HCT116 (cell line): ENCODE data around the gene NEURL2. TPM values are rescaled to one million over a fixed set of nuclear protein-coding genes. Genes with fewer than 3 reads are reported as not detected.

Source experiments
- ATAC-seq: fragments of 200-7000 bp; cut with Tn5 transposase; 2 replicates; pipeline ENCODE4 v1.9.1; 2020; ENCODE audit warnings: mild to moderate bottlenecking, moderate library complexity
- BruUV-seq: library from RNA; stranded (reverse); fragments of 400-500 nt; replicated peaks from 2 replicates; lab custom pipeline; 2021; lab: Mats Ljungman, UMichigan
- CTCF ChIA-PET: fragments of 300-600 bp; sonication (Branson Sonifier 250); formaldehyde crosslinking; loops from one replicate; lab custom pipeline; 2021; ENCODE audit warnings: antibody characterized with exemption; lab: Charles Lee
- POLR2A ChIA-PET: fragments of 300-600, 350-600 bp; sonication (Branson Sonifier 250); formaldehyde crosslinking; loops from one replicate; lab custom pipeline; 2021; ENCODE audit warnings: antibody characterized with exemption; lab: Charles Lee
- RAD21 ChIA-PET, 2 experiments: fragments of 300-600 bp; sonication (Branson Sonifier 250); formaldehyde crosslinking; loops; one replicate each; lab custom pipeline; 2023; ENCODE audit warnings: low total read pairs in 2 of 2; ENCODE audit not compliant: uncharacterized antibody in 2 of 2, unreplicated experiment in 2 of 2, low non-redundant PET in 1 of 2; lab: Charles Lee
- DNase-seq: peaks from one replicate; pipeline ENCODE4 v3.0.0-alpha.2; 2010; ENCODE audit warnings: low read depth, low spot score
- H2AFZ ChIP-seq: fragments of 200-600 bp; shearing (Covaris generic), sonication (generic); 2 replicates; pipeline ENCODE4 v1.6.1; 2017; ENCODE audit warnings: low read depth, mixed run types, mixed read lengths, antibody characterized with exemption, low read length; ENCODE audit not compliant: poor library complexity, severe bottlenecking
- H3K27ac ChIP-seq: 2 replicates; pipeline ENCODE4 v1.5.1; 2012; ENCODE audit warnings: low read depth, low read length
- H3K27me3 ChIP-seq: fragments of 200-600 bp; sonication (generic); 2 replicates; pipeline ENCODE4 v1.6.1; 2016; ENCODE audit warnings: mixed run types, low read length, mixed read lengths; ENCODE audit not compliant: insufficient read depth
- H3K36me3 ChIP-seq, 2 experiments: fragments of 200-500 bp in 1 of 2; fragments of 200-600 bp in 1 of 2; sonication (Bioruptor generic) in 1 of 2; sonication (generic) in 1 of 2; 2 replicates each; pipeline versions ENCODE4 v1.5.1 to v1.6.1; 2014 to 2016; ENCODE audit warnings: low read length in 2 of 2, inconsistent platforms in 1 of 2, mixed read lengths in 1 of 2, mixed run types in 1 of 2; ENCODE audit not compliant: insufficient read depth in 2 of 2, control insufficient read depth in 1 of 2
- H3K4me1 ChIP-seq, 2 experiments: fragments of 200-600 bp in 1 of 2; sonication (generic) in 1 of 2; 2 replicates each; pipeline versions ENCODE4 v1.5.1 to v1.6.1; 2012 to 2017; ENCODE audit warnings: low read length in 2 of 2, inconsistent platforms in 1 of 2, mild to moderate bottlenecking in 1 of 2, mixed read lengths in 1 of 2, mixed run types in 1 of 2, moderate library complexity in 1 of 2; ENCODE audit not compliant: insufficient read depth in 2 of 2, control insufficient read depth in 1 of 2
- H3K4me2 ChIP-seq: fragments of 200-600 bp; sonication (generic); 2 replicates; pipeline ENCODE4 v1.6.1; 2017; ENCODE audit warnings: mixed run types, low read length, mixed read lengths
- H3K4me3 ChIP-seq, 2 experiments: fragments of 200-600 bp in 1 of 2; sonication (generic) in 1 of 2; replicated peaks in 1 of 2; 2 replicates each; pipeline ENCODE4 v1.5.1; 2011 to 2016; ENCODE audit warnings: low read length in 2 of 2, control low read depth in 1 of 2, low read depth in 1 of 2, mild to moderate bottlenecking in 1 of 2, mixed read lengths in 1 of 2, mixed run types in 1 of 2
- H3K79me2 ChIP-seq: fragments of 200-600 bp; sonication (generic); 2 replicates; pipeline ENCODE4 v1.6.1; 2017; ENCODE audit warnings: mild to moderate bottlenecking, mixed run types, low read length, moderate library complexity, mixed read lengths; ENCODE audit not compliant: insufficient read depth
- H3K9ac ChIP-seq: fragments of 200-600 bp; sonication (generic); 2 replicates; pipeline ENCODE4 v1.6.1; 2016; ENCODE audit warnings: low read length, mixed read lengths
- H3K9me2 ChIP-seq: fragments of 200-600 bp; sonication (generic), shearing (Covaris generic); 2 replicates; pipeline ENCODE4 v1.6.1; 2017; ENCODE audit warnings: mixed run types, mild to moderate bottlenecking, moderate library complexity; ENCODE audit not compliant: insufficient read depth
- H3K9me3 ChIP-seq, 2 experiments: fragments of 200-500 bp in 1 of 2; fragments of 200-600 bp in 1 of 2; sonication (Bioruptor generic) in 1 of 2; sonication (generic) in 1 of 2; 2 replicates each; pipeline ENCODE4 v1.6.1; 2014 to 2017; ENCODE audit warnings: low read length in 2 of 2, mixed read lengths in 2 of 2, inconsistent platforms in 1 of 2, low read depth in 1 of 2, mild to moderate bottlenecking in 1 of 2, mixed run types in 1 of 2, moderate library complexity in 1 of 2; ENCODE audit not compliant: control insufficient read depth in 1 of 2, insufficient read depth in 1 of 2
- H4K20me1 ChIP-seq: fragments of 200-600 bp; sonication (generic), shearing (Covaris generic); 2 replicates; pipeline ENCODE4 v1.6.1; 2017; ENCODE audit warnings: mixed run types, mild to moderate bottlenecking, moderate library complexity; ENCODE audit not compliant: insufficient read depth
- CTCF ChIP-seq, 3 experiments: fragments of 200-600 bp in 1 of 3; sonication (generic) in 1 of 3; IDR thresholded peaks in 2 of 3; conservative IDR thresholded peaks in 1 of 3; 2 replicates each; pipeline ENCODE4 v1.5.1; 2012 to 2017; ENCODE audit warnings: low read depth in 2 of 3, low read length in 2 of 3, antibody characterized with exemption in 1 of 3, borderline replicate concordance in 1 of 3, control low read depth in 1 of 3, mild to moderate bottlenecking in 1 of 3, mixed read lengths in 1 of 3, mixed run types in 1 of 3, moderate library complexity in 1 of 3; ENCODE audit not compliant: insufficient read depth in 1 of 3
- EGR1 ChIP-seq: IDR thresholded peaks from 2 replicates; pipeline ENCODE4 v1.6.1; 2012; ENCODE audit warnings: low read depth
- ELF1 ChIP-seq: IDR thresholded peaks from 2 replicates; pipeline ENCODE4 v1.6.1; 2012; ENCODE audit warnings: low read depth, borderline replicate concordance
- EZH2phosphoT487 ChIP-seq: fragments of 200-600 bp; IDR thresholded peaks from 2 replicates; pipeline ENCODE4 v1.6.1; 2018; ENCODE audit warnings: antibody characterized with exemption, borderline replicate concordance
- JUND ChIP-seq: IDR thresholded peaks from 2 replicates; pipeline ENCODE4 v1.6.1; 2012
- POLR2A ChIP-seq: IDR thresholded peaks from 2 replicates; pipeline ENCODE4 v1.7.0; 2011; ENCODE audit warnings: borderline replicate concordance; ENCODE audit not compliant: insufficient read depth, insufficient read length; ENCODE audit errors: extremely low read depth
- POLR2AphosphoS5 ChIP-seq: IDR thresholded peaks from 2 replicates; pipeline ENCODE4 v1.6.1; 2011; ENCODE audit warnings: mild to moderate bottlenecking, low read depth, low read length, moderate library complexity
- SIN3A ChIP-seq: IDR thresholded peaks from 2 replicates; pipeline ENCODE4 v1.6.1; 2012; ENCODE audit warnings: low read depth
- SP1 ChIP-seq: IDR thresholded peaks from 2 replicates; pipeline ENCODE4 v1.6.1; 2012; ENCODE audit warnings: low read depth
- SRF ChIP-seq: IDR thresholded peaks from 2 replicates; pipeline ENCODE4 v1.6.1; 2012; ENCODE audit warnings: low read depth
- TCF7L2 ChIP-seq: IDR thresholded peaks from 2 replicates; pipeline ENCODE4 v1.7.0; 2011; ENCODE audit warnings: borderline replicate concordance, inconsistent platforms; ENCODE audit not compliant: insufficient read depth, insufficient read length; ENCODE audit errors: extremely low read depth
- YY1 ChIP-seq: IDR thresholded peaks from 2 replicates; pipeline ENCODE4 v1.6.1; 2011; ENCODE audit warnings: low read length, low read depth, moderate library complexity, mild to moderate bottlenecking; ENCODE audit not compliant: insufficient replicate concordance; ENCODE audit errors: extremely low read depth
- ZFX ChIP-seq: fragments of 450-650 bp; IDR thresholded peaks from 2 replicates; pipeline ENCODE4 v1.6.1; 2017
- ZNF274 ChIP-seq: fragments of 200-500 bp; sonication (Bioruptor generic); IDR thresholded peaks from 2 replicates; pipeline ENCODE4 v1.6.1; 2014; ENCODE audit warnings: mild to moderate bottlenecking, low read depth, low read length, inconsistent platforms
- intact Hi-C: fragments of 100-400 bp; cut with micrococcal nuclease; formaldehyde crosslinking; loops from 2 replicates; pipeline ENCODE4 v1.10.0; 2022
- total RNA-seq: library from RNA; stranded (reverse); gene quantifications from one replicate; pipeline ENCODE4 v1.2.1, GENCODE V29; 2021; ENCODE audit not compliant: unreplicated experiment
- TF ChIP-seq, protein P1 (sequence below): IDR thresholded peaks from 2 replicates; pipeline ENCODE4 v1.6.1; 2012
- TF ChIP-seq, protein P2 (sequence below): IDR thresholded peaks from 2 replicates; pipeline ENCODE4 v1.6.1; 2012

NEURL2 gene
- total RNA-seq, 1 experiment from 2014 or later = 0.96 TPM

DNA sequence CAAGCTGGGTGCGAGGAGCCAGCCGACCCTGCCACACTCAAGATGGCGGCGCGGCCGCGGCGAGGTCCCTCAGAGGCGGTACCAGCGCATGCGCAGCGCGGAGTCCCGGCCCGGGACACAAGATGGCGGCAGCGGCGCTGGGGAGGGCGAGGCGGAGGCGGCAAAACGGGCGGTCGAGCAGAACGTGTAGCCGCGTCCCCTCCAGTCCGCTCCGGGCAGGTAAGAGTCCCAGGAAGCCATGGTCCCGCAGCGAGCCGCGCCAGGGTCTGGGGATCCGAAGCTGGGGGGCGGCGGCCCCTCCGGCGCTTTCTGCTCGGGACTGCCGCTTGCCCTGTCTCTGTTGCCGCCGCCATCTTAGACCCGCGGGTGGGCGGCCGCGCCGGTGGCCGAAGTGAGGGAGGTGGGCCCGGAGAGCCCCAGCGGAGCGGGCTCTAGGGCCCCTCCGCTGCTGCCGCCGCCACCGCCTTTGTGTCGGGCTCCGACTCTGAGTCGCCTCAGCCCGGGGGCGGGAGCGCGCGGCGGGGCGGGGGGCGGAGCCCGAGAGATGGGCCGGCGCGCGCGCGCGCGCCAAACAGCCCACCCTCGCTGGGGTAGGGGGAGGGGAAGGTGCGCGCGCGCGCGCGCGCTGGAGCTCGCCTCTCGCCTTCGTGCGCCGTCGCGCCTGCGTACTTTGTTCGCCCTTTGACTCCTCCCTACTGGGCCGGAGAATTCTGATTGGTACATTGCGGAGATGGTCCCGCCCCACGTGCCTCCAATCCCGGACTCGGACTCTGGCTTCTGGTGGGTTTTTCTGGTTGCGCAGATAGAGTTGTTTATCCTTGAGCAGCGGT lies 43.8 kb upstream of the NEURL2 start, which contains the start of gene PCIF1:
TSS of gene PCIF1 (plus strand) at position 98 of the 830 bp plus-strand sequence. CDS start 4,317 bp downstream, outside the sequence.
- Histone ChIP-seq H3K9me2 (no peaks in the 10 kb centered on the region), H4K20me1 (no peaks in the 10 kb centered on the region), H3K4me1 (peaks cover 4 to 32% of the 10 kb centered on the region in 2 experiments; a peak in 3 of 4 replicates), H3K27me3 (no peaks in the 10 kb centered on the region), H3K79me2 (peaks cover 31% of the 10 kb centered on the region)
- intact Hi-C loops = loop anchor here (10.0 kb wide), 2 partner anchors 100 to 390 kb away; partner anchors contain the start of genes EPPIN and SNX21
- peak; percentile 79 for ATAC-seq
- TF ChIP-seq SRF (no peak), POLR2AphosphoS5 (peak; percentile 93), SIN3A (peak; percentile 45), YY1 (peak; percentile 99), ZFX (peak; percentile 31; the same call in 1 of the 2 replicates), EGR1 (peak; percentile 78), TCF7L2 (no peak), EZH2phosphoT487 (no peak), ZNF274 (no peak), CTCF (IDR thresholded peaks at IDR 0.05 in 2 of 3, conservative IDR thresholded peaks at IDR 0.05 in 1 of 3; ENCODE audit: borderline replicate concordance in 1 of 3, insufficient read depth in 1 of 3, low read depth in 2 of 3, low read length in 2 of 3) (no peak), SP1 (peak; percentile 83), POLR2A (peak; percentile 89), ELF1 (no peak), JUND (no peak)
- TF ChIP-seq, protein P1, sequence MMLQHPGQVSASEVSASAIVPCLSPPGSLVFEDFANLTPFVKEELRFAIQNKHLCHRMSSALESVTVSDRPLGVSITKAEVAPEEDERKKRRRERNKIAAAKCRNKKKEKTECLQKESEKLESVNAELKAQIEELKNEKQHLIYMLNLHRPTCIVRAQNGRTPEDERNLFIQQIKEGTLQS = no peak
- TF ChIP-seq, protein P2, sequence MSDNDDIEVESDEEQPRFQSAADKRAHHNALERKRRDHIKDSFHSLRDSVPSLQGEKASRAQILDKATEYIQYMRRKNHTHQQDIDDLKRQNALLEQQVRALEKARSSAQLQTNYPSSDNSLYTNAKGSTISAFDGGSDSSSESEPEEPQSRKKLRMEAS = peak; percentile 51; the same call in 1 of the 2 replicates
- TF ChIP-seq, all 23 proteins: peak for 8
- ChIA-PET RAD21 (no interaction called here), CTCF (interaction anchor here (1.9 to 2.6 kb wide), 2 partner anchors 35 to 110 kb away, joined by 6 to 30 read pairs; no protein-coding TSS in a partner anchor), POLR2A (interaction anchor here (0.6 to 2.6 kb wide), 12 partner anchors 10 to 199 kb away, joined by 3 to 36 read pairs (median 4); partner anchors contain the start of genes ZNF335 and ZSWIM1)
- peak within 1 kb of the TSS; percentile 87 for H3K4me2 ChIP-seq
- no TSS peak for BruUV-seq
- peaks cover 11 to 19% of the 10 kb centered on the region in 2 experiments for H3K36me3 ChIP-seq
- H2AFZ ChIP-seq = no peak within 1 kb of the TSS
- H3K9me3 ChIP-seq = no peaks in the 10 kb centered on the region
- peak within 1 kb of the TSS; percentile 98 for H3K9ac ChIP-seq
- H3K27ac ChIP-seq = peak within 1 kb of the TSS; percentile 100
- DNase-seq = peak; percentile 93
- peak within 1 kb of the TSS; percentile 94 to 97 for H3K4me3 ChIP-seq
